ENCODE results near the gene TRAF7. TPM values are rescaled to one million over a fixed set of nuclear protein-coding genes. Genes with fewer than 3 reads are reported as not detected.
A peak's percentile ranks its signal among the peaks of the same experiment; 100 is the strongest.

Gene TRAF7
- total and polyA plus RNA-seq, 2 of the 13 experiments (the other 11 are each of a cell fraction or from before 2014, with no cell fraction given): 47.9 to 65.6 TPM

GRCh38 chr16:2223221-2223941 lies 67.8 kb downstream of the TRAF7 start, which contains the start of gene E4F1 (continued):
- TF ChIP-seq RARA (CRISPR knock-in tag; IDR thresholded peaks at IDR 0.05): peak; percentile 58
- peak; percentile 97 for TF ChIP-seq ZBTB2 (CRISPR knock-in tag; IDR thresholded peaks at IDR 0.05; ENCODE audit: low read depth)
- TF ChIP-seq ZNF644 (CRISPR knock-in tag; IDR thresholded peaks at IDR 0.05; ENCODE audit: low read depth): 0 out of 2 replicates have a peak, but pooled peaks have one; percentile 8
- TF ChIP-seq ZNF256 (CRISPR knock-in tag; conservative IDR thresholded peaks at IDR 0.05): 0 out of 2 replicates have a peak, but pooled peaks have one; percentile 38
- no peak for TF ChIP-seq ZFP41 (CRISPR knock-in tag; IDR thresholded peaks at IDR 0.05; ENCODE audit: borderline replicate concordance)
- TF ChIP-seq ZNF576 (CRISPR knock-in tag; IDR thresholded peaks at IDR 0.05): no peak
- TF ChIP-seq, protein P1, sequence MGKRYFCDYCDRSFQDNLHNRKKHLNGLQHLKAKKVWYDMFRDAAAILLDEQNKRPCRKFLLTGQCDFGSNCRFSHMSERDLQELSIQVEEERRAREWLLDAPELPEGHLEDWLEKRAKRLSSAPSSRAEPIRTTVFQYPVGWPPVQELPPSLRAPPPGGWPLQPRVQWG (CRISPR knock-in tag; IDR thresholded peaks at IDR 0.05; ENCODE audit: borderline replicate concordance, low read depth): no peak
- TF ChIP-seq NRL (CRISPR knock-in tag; IDR thresholded peaks at IDR 0.05; ENCODE audit: borderline replicate concordance): peak; percentile 68
- peak; percentile 56 for TF ChIP-seq MED1 (CRISPR knock-in tag; IDR thresholded peaks at IDR 0.05)
- no peak for TF ChIP-seq SOX6 (IDR thresholded peaks at IDR 0.05)
- peak; percentile 71 for TF ChIP-seq SOX6 (CRISPR knock-in tag; IDR thresholded peaks at IDR 0.05)
- TF ChIP-seq PLSCR1 (CRISPR knock-in tag; IDR thresholded peaks at IDR 0.05; ENCODE audit: borderline replicate concordance): no peak
- TF ChIP-seq, protein P2, sequence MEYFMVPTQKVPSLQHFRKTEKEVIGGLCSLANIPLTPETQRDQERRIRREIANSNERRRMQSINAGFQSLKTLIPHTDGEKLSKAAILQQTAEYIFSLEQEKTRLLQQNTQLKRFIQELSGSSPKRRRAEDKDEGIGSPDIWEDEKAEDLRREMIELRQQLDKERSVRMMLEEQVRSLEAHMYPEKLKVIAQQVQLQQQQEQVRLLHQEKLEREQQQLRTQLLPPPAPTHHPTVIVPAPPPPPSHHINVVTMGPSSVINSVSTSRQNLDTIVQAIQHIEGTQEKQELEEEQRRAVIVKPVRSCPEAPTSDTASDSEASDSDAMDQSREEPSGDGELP (IDR thresholded peaks at IDR 0.05; ENCODE audit: borderline replicate concordance, low read depth): no peak; the same call in 1 of the 2 replicates
- TF ChIP-seq, protein P3, sequence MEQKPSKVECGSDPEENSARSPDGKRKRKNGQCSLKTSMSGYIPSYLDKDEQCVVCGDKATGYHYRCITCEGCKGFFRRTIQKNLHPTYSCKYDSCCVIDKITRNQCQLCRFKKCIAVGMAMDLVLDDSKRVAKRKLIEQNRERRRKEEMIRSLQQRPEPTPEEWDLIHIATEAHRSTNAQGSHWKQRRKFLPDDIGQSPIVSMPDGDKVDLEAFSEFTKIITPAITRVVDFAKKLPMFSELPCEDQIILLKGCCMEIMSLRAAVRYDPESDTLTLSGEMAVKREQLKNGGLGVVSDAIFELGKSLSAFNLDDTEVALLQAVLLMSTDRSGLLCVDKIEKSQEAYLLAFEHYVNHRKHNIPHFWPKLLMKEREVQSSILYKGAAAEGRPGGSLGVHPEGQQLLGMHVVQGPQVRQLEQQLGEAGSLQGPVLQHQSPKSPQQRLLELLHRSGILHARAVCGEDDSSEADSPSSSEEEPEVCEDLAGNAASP (CRISPR knock-in tag; IDR thresholded peaks at IDR 0.05; ENCODE audit: borderline replicate concordance): peak; percentile 69
- no peak for TF ChIP-seq NR2F1 (CRISPR knock-in tag; IDR thresholded peaks at IDR 0.05)
- TF ChIP-seq ZNF230 (CRISPR knock-in tag; IDR thresholded peaks at IDR 0.05): peak; percentile 7; the same call in 1 of the 2 replicates
- TF ChIP-seq, protein P4, sequence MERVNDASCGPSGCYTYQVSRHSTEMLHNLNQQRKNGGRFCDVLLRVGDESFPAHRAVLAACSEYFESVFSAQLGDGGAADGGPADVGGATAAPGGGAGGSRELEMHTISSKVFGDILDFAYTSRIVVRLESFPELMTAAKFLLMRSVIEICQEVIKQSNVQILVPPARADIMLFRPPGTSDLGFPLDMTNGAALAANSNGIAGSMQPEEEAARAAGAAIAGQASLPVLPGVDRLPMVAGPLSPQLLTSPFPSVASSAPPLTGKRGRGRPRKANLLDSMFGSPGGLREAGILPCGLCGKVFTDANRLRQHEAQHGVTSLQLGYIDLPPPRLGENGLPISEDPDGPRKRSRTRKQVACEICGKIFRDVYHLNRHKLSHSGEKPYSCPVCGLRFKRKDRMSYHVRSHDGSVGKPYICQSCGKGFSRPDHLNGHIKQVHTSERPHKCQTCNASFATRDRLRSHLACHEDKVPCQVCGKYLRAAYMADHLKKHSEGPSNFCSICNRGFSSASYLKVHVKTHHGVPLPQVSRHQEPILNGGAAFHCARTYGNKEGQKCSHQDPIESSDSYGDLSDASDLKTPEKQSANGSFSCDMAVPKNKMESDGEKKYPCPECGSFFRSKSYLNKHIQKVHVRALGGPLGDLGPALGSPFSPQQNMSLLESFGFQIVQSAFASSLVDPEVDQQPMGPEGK (CRISPR knock-in tag; IDR thresholded peaks at IDR 0.05): peak; percentile 37
- TF ChIP-seq, protein P5, sequence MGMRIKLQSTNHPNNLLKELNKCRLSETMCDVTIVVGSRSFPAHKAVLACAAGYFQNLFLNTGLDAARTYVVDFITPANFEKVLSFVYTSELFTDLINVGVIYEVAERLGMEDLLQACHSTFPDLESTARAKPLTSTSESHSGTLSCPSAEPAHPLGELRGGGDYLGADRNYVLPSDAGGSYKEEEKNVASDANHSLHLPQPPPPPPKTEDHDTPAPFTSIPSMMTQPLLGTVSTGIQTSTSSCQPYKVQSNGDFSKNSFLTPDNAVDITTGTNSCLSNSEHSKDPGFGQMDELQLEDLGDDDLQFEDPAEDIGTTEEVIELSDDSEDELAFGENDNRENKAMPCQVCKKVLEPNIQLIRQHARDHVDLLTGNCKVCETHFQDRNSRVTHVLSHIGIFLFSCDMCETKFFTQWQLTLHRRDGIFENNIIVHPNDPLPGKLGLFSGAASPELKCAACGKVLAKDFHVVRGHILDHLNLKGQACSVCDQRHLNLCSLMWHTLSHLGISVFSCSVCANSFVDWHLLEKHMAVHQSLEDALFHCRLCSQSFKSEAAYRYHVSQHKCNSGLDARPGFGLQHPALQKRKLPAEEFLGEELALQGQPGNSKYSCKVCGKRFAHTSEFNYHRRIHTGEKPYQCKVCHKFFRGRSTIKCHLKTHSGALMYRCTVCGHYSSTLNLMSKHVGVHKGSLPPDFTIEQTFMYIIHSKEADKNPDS (CRISPR knock-in tag; IDR thresholded peaks at IDR 0.05): no peak
- peak; percentile 94 for TF ChIP-seq MEIS2 (CRISPR knock-in tag; IDR thresholded peaks at IDR 0.05)
